Activated CD4-positive, alpha-beta T cell treated with anti-CD3 and anti-CD28 coated beads, Interleukin-2, amount 50 U/mL, for 24 hours (primary cell): ENCODE data around the gene OR51F2.
"Not testable (repeated sequence)": the region's sequence is repeated elsewhere in the genome, so short reads cannot be mapped to it uniquely, and the experiment has no call there.

Experiments used
- DNase-seq, 2 donors: peaks; one replicate each; pipeline ENCODE4 v3.0.0-alpha.2; 2020; ENCODE audit warnings: low read depth in 1 of 2, low spot score in 1 of 2

The OR51F2 gene

GRCh38 chr11:4821021-4821420, at the start of gene OR51F2:
TSS of gene OR51F2 (plus strand) at chr11:4821321. CDS start at chr11:4821422, 101 bp downstream.
- DNase-seq: no peak

- no peak for DNase-seq
Observed at GRCh38 chr11:4782454-4782853, 38.7 kb upstream of the OR51F2 start.

- no peak for DNase-seq
Observed at GRCh38 chr11:4797206-4797605, 23.9 kb upstream of the OR51F2 start.

- no peak for DNase-seq
Observed at GRCh38 chr11:4798427-4799183, 22.5 kb upstream of the OR51F2 start.

GRCh38 chr11:4801316-4801715, 19.8 kb upstream of the OR51F2 start:
- DNase-seq: not testable (repeated sequence)

- DNase-seq: no peak
Observed at GRCh38 chr11:4804280-4804679, 16.8 kb upstream of the OR51F2 start, which contains the start of gene OR52R1. TSS of gene OR52R1 (minus strand) at chr11:4804380. CDS start at chr11:4804380, 0 bp downstream.

GRCh38 chr11:4808476-4808875, 12.6 kb upstream of the OR51F2 start:
- no peak for DNase-seq

GRCh38 chr11:4809246-4809645, 11.9 kb upstream of the OR51F2 start:
- no peak for DNase-seq

GRCh38 chr11:4825132-4825531, 4.0 kb downstream of the OR51F2 start:
- no peak for DNase-seq

GRCh38 chr11:4826425-4826824, 5.3 kb downstream of the OR51F2 start:
- no peak for DNase-seq

- DNase-seq: no peak
Observed at GRCh38 chr11:4830346-4830745, 9.2 kb downstream of the OR51F2 start.

GRCh38 chr11:4830909-4831308, 9.8 kb downstream of the OR51F2 start:
- DNase-seq: no peak

- no peak for DNase-seq
Observed at GRCh38 chr11:4839851-4840549, 18.9 kb downstream of the OR51F2 start.

GRCh38 chr11:4848908-4849532, 27.9 kb downstream of the OR51F2 start, which contains the start of gene OR51S1:
TSS of gene OR51S1 (minus strand) at chr11:4849208. CDS start at chr11:4849208, 0 bp downstream.
- no peak for DNase-seq

- DNase-seq: no peak
Observed at GRCh38 chr11:4851033-4851432, 29.9 kb downstream of the OR51F2 start.

- DNase-seq: not testable (repeated sequence)
Observed at GRCh38 chr11:4854286-4854685, 33.2 kb downstream of the OR51F2 start.

GRCh38 chr11:4862447-4863236, 41.5 kb downstream of the OR51F2 start:
- DNase-seq: no peak

GRCh38 chr11:4863876-4864275, 42.8 kb downstream of the OR51F2 start:
- DNase-seq: no peak

GRCh38 chr11:4865855-4866254, 44.7 kb downstream of the OR51F2 start:
- DNase-seq: no peak
